T-helper 22 cell (primary cell): ENCODE measurements around the gene NAV2.

Source experiments
- DNase-seq: peaks from one replicate; pipeline ENCODE4 v3.0.0-alpha.2; 2020; ENCODE audit warnings: low read depth

The NAV2 gene

GRCh38 chr11:20042811-20043341 is 330.2 kb downstream of the NAV2 start:
- no peak for DNase-seq

- no peak for DNase-seq
Measured at GRCh38 chr11:20043992-20044391, 331.4 kb downstream of the NAV2 start.

GRCh38 chr11:20045098-20045688 is 332.6 kb downstream of the NAV2 start:
- DNase-seq, result no peak

DNA sequence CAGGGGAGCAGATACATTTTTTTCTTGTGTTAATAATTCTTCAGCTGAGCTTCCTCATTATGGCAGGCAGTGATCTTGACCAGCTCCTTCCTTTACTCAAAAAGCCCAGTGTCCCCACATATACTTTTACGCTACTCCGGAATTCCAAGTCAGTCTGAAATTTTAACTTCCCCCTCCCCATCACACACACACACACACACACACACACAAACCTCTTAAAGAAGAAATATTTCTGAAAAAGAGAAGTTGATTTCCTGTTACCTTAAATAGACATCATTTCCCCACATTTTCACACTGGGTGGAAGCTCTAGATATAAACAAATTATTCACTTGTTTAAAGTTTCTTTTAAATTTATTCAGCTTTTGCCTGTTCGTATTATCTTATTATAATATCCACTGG is 333.8 kb downstream of the NAV2 start:
- DNase-seq, result no peak

DNA sequence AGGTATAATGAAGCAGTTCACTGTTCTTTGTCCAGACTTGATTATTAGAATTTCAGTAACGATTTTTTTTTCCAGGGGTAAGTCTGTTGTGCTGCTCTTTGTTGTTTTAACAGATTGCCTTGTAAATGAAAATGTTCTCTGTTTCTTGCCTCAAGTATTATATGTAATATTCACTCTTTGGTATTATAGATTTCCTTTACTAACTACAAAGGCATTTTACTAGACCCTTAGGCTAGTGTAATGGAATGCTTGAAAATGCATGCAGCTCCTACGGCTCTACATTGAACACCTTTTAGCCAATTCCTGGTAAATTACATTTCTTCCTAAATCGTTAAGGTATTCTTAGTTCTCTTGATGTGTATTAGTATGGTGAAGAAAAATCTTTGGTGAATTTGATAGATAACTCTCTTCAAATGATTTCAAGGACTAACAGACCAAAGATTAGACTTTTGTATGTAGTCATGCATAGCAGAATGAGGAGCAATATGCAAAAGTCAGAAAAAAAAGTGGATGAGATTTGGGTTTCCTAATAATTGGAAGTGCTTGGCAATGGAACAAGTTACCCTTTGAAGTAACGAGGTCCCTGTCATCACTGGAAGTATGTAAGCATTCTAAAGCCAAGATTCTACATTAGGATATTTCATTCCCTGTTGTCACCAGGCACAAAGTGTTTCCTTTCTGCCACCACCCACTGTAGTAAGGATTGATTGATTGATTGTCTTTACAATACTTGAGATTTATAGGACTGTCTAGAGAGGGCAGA is 334.6 kb downstream of the NAV2 start:
- no peak for DNase-seq

DNA sequence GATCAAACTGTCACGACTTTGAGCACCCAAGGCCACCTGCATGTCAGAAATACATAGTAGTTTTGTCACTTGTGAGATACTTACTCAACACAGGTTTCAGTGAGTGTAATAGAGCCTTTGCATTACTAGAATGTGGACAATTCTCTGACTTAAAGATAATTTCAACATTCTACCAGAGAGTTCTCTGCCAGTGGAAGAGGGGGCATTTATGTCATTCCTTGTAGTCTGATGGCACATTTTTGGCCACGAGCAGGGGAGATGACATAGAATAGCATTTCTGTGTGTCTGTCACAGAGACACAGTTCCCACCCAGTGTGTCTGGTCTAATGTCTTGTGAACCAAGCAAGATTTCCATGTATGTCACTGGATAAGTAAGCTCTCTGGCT is 335.1 kb downstream of the NAV2 start:
- no peak for DNase-seq

GRCh38 chr11:20048246-20048645 is 335.6 kb downstream of the NAV2 start:
- no peak for DNase-seq

DNA sequence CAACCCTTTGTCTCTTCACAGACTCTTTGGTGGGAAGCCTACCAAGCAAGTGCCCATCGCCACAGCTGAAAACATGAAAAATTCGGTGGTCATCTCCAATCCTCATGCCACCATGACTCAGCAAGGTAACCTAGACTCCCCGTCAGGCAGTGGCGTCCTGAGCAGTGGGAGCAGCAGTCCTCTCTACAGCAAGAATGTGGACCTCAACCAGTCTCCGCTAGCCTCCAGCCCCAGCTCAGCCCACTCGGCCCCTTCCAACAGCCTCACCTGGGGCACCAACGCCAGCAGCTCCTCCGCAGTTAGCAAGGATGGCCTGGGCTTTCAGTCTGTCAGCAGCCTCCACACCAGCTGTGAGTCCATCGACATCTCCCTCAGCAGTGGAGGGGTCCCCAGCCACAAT is 336.1 kb downstream of the NAV2 start:
- DNase-seq, result no peak

GRCh38 chr11:20049231-20049630 is 336.6 kb downstream of the NAV2 start:
- DNase-seq, result no peak

DNA sequence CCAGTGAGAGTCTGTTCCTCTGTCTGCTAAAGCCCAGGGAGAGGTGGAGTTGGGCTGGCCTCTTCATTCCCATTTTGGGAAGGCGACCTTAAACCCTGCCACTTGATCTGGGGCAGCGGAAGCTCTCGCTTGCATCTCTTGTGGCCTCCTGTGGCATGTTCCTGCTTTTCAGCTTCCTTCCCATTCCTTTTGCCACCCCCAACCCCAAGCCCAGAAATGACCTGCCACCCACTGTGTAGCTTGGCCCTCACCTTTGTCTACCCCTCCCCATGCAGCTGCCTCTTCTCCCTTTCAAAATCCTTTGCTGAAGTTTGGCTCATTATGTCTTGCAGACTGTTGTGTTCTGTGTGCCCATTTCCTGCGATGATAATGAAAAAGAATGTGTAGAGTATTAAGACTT is 337.4 kb downstream of the NAV2 start:
- no peak for DNase-seq

- DNase-seq, result no peak
Measured at GRCh38 chr11:20050551-20051333, 338.1 kb downstream of the NAV2 start.

DNA sequence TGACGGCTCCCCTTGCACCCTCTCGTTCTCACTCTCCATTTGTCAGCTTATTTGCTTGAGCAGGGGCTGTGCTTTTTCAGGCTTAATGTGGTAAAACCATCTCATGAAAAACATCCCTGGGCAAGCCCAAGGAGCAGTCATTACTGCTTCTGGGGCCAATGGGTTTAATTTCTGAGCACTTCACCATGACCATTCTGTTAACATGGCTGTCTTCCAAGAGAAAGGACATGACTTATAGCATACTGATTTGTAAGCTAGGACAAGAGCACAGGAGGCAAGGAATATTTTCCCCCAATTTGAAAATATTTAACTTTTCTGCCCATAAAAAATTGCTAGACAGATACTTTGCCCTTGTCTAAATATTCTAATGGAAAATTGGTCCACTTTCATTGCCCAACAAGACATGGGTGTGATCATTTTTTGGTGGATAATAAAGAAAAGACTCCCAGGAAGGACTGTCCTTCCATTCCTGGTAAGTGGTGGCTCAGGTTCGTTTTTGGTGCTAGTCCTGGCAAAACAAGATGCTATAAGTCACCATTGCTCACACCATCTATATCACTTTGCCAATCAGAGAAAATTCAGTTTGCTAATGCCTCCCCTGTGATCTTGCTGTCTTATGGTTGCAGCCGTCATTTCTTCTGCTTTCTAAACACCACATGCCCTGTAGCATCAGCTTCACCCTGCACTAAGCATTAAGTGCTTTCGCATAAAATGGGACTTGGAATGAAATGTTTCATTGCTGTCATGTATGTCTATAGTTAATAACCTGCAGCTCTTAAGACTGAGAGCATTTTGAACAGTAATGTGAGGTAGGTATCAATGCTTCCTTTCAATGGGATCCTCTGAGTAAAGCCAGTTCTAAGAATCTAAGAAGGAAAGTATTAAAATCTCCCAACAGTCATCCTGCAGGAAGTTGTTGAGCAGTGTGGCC is 339.1 kb downstream of the NAV2 start:
- DNase-seq, result no peak

- no peak for DNase-seq
Measured at GRCh38 chr11:20053572-20053971, 340.9 kb downstream of the NAV2 start.

DNA sequence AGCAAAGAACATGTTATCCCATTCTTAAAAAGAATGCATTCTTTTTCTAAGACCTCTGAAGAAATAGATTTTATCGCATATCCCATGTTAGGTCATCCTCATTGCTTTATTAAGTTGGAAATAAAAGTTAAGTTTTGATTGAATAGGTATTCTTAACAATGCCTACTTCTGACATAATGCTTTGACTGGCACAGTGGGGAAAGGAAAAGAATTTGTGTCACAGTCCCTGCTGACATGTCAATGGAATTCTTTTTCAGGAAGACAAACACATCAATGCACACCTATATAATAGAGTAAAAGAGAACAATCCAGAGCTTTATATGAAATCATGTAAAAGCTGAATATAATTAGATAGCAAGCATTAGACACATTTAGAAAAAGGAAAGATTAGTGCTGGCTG is 341.9 kb downstream of the NAV2 start:
- DNase-seq, result no peak

DNA sequence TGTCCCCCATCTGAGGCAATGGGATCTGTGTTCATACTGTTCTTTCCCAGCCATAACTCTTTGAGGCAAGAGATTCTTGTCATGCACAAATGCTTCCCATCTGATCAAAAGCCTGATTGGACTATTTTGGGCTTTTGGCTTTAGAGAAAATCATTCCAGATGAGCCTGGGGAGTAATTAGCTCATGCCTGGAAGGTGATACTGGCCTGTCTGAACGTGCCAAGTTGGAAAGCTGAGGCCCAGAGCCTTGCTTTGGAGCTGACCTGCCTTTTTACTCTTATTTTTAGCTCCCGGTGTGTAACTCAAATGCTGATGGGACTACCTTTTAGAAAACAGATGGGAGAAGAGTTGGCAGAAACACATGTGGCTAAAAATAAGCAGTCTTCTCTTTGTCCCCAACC is 342.7 kb downstream of the NAV2 start:
- no peak for DNase-seq

DNA sequence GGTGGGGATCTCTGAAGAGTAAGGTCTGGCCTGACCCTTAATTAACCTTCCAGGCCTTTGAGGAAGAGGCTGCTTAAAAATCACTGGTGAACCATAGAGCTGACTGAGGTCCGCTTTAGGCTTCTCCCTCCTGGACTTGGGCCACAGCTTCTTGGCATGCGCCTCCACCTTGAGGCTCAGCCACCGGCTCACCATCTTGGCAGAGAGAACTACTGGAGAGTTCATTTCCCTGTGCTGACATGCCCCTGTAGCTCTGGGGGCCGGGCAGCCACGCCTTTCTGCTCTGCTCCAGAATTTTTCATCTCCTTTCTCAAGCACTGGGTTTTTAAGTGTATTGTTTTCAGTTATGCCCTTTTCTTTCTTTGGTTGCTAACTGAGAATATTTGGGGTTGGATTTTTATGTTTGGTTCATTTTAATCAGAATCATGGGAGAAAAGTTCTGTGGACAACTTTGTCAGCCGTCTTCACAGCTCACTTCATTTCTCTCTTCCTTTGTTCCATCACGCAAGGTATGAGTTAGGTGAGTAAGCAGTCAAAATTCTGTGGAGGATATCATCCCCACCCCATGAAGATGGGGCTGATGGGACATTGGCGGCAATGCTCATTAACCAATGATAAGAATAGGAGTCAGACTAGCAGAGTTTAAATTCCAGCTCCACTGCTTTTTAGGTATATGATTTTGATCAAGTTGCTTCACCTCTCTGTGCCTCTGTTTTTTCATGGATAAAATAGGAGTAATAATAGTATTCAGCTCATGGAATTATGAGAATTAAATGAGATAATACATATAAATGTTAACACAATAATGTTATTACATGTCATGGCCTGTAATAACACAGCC is 343.7 kb downstream of the NAV2 start:
- no peak for DNase-seq

GRCh38 chr11:20056950-20057943 is 344.6 kb downstream of the NAV2 start:
- DNase-seq, result no peak

DNA sequence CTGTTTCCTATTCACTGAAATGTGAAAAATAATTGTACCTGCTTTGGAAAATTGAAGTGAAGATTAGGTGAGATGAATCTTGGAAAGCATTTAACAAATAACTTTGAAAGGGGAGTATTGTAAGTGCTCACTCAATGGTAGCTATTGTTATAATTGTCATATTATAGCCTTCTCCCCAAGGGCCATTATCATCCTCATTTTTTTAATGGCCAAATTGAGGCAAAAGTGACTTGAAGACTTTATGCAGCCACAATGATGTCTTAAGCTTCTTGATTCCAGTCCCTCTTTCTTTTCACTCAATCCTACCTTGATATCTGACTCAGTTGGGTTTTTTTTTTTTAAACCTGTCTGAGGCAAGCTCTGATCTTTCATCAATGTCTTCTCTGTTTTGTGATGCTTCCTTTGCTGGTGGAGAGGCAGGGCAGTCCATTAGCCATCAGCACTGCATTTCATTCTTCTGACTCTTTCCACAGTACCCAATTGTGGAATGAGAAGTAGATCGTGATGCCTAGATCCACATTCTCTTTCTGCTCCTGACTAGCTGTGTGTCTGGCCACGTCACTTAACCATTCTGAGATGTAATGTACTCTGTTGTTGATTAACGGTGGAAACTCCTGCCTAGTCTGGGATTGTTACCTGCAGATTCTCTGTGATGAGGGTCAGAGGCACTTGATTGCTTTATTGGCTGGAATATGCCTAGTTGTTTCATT is 346.3 kb downstream of the NAV2 start:
- DNase-seq, result no peak

DNA sequence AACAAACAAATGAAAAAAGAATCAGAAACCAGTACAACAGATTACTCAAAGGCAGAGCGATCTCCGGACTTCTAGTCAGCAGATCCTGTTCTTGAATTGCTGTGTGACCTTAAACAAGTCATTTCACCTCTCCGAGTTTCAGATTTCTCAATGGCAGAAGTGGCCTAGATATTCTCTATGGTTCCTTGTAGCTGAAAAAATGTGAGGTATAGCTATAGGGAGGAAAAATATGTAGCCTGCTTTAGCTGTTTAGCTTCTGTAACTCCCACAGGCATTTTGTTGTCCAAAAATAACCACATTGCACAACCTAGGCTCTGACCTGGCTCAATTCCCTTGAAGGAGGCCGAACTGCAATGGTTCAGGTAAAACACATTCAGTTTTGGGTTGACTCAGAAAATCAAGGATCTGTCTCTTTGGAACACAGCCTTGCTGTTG is 347.0 kb downstream of the NAV2 start:
- no peak for DNase-seq
